Gastrocnemius medialis (tissue), 4 donors: ENCODE data around the gene SWAP70.

Source experiments
- CTCF ChIP-seq, 5 experiments: fragments of 450-650 bp in 3 of 5; fragments of 200-600 bp in 2 of 5; sonication (generic) in 2 of 5; IDR thresholded peaks in 4 of 5; conservative IDR thresholded peaks in 1 of 5; 1 replicate in 4 of 5; 2 replicates in 1 of 5; pipeline ENCODE4 v1.5.1; 2016 to 2019; ENCODE audit warnings: antibody characterized with exemption in 5 of 5, mild to moderate bottlenecking in 3 of 5, moderate library complexity in 3 of 5
- POLR2A ChIP-seq, 2 donors: fragments of 450-650 bp; IDR thresholded peaks; one replicate each; pipeline ENCODE4 v1.6.1; 2017; ENCODE audit warnings: antibody characterized with exemption in 2 of 2, mild to moderate bottlenecking in 2 of 2, moderate library complexity in 2 of 2

GRCh38 chr11:9754010-9754471 is 90.2 kb downstream of the SWAP70 start:
- TF ChIP-seq CTCF (IDR thresholded peaks at IDR 0.05 in 4 of 5, conservative IDR thresholded peaks at IDR 0.05 in 1 of 5), result no peak
- no peak for TF ChIP-seq POLR2A (IDR thresholded peaks at IDR 0.05)
